HCT116 (cell line): Measurements from ENCODE around the gene ZBTB21. TPM values are rescaled to one million over a fixed set of nuclear protein-coding genes. Genes with fewer than 3 reads are reported as not detected.

ENCODE experiments used
- ATAC-seq: fragments of 200-7000 bp; cut with Tn5 transposase; 2 replicates; pipeline ENCODE4 v1.9.1; 2020; ENCODE audit warnings: mild to moderate bottlenecking, moderate library complexity
- BruUV-seq: library from RNA; stranded (reverse); fragments of 400-500 nt; replicated peaks from 2 replicates; lab custom pipeline; 2021; lab: Mats Ljungman, UMichigan
- CTCF ChIA-PET: fragments of 300-600 bp; sonication (Branson Sonifier 250); formaldehyde crosslinking; loops from one replicate; lab custom pipeline; 2021; ENCODE audit warnings: antibody characterized with exemption; lab: Charles Lee
- POLR2A ChIA-PET: fragments of 300-600, 350-600 bp; sonication (Branson Sonifier 250); formaldehyde crosslinking; loops from one replicate; lab custom pipeline; 2021; ENCODE audit warnings: antibody characterized with exemption; lab: Charles Lee
- RAD21 ChIA-PET, 2 experiments: fragments of 300-600 bp; sonication (Branson Sonifier 250); formaldehyde crosslinking; loops; one replicate each; lab custom pipeline; 2023; ENCODE audit warnings: low total read pairs in 2 of 2; ENCODE audit not compliant: uncharacterized antibody in 2 of 2, unreplicated experiment in 2 of 2, low non-redundant PET in 1 of 2; lab: Charles Lee
- DNase-seq: peaks from one replicate; pipeline ENCODE4 v3.0.0-alpha.2; 2010; ENCODE audit warnings: low read depth, low spot score
- H2AFZ ChIP-seq: fragments of 200-600 bp; shearing (Covaris generic), sonication (generic); 2 replicates; pipeline ENCODE4 v1.6.1; 2017; ENCODE audit warnings: low read depth, mixed run types, mixed read lengths, antibody characterized with exemption, low read length; ENCODE audit not compliant: poor library complexity, severe bottlenecking
- H3K27ac ChIP-seq: 2 replicates; pipeline ENCODE4 v1.5.1; 2012; ENCODE audit warnings: low read depth, low read length
- H3K27me3 ChIP-seq: fragments of 200-600 bp; sonication (generic); 2 replicates; pipeline ENCODE4 v1.6.1; 2016; ENCODE audit warnings: mixed run types, low read length, mixed read lengths; ENCODE audit not compliant: insufficient read depth
- H3K36me3 ChIP-seq, 2 experiments: fragments of 200-500 bp in 1 of 2; fragments of 200-600 bp in 1 of 2; sonication (Bioruptor generic) in 1 of 2; sonication (generic) in 1 of 2; 2 replicates each; pipeline versions ENCODE4 v1.5.1 to v1.6.1; 2014 to 2016; ENCODE audit warnings: low read length in 2 of 2, inconsistent platforms in 1 of 2, mixed read lengths in 1 of 2, mixed run types in 1 of 2; ENCODE audit not compliant: insufficient read depth in 2 of 2, control insufficient read depth in 1 of 2
- H3K4me1 ChIP-seq, 2 experiments: fragments of 200-600 bp in 1 of 2; sonication (generic) in 1 of 2; 2 replicates each; pipeline versions ENCODE4 v1.5.1 to v1.6.1; 2012 to 2017; ENCODE audit warnings: low read length in 2 of 2, inconsistent platforms in 1 of 2, mild to moderate bottlenecking in 1 of 2, mixed read lengths in 1 of 2, mixed run types in 1 of 2, moderate library complexity in 1 of 2; ENCODE audit not compliant: insufficient read depth in 2 of 2, control insufficient read depth in 1 of 2
- H3K4me2 ChIP-seq: fragments of 200-600 bp; sonication (generic); 2 replicates; pipeline ENCODE4 v1.6.1; 2017; ENCODE audit warnings: mixed run types, low read length, mixed read lengths
- H3K4me3 ChIP-seq, 2 experiments: fragments of 200-600 bp in 1 of 2; sonication (generic) in 1 of 2; replicated peaks in 1 of 2; 2 replicates each; pipeline ENCODE4 v1.5.1; 2011 to 2016; ENCODE audit warnings: low read length in 2 of 2, control low read depth in 1 of 2, low read depth in 1 of 2, mild to moderate bottlenecking in 1 of 2, mixed read lengths in 1 of 2, mixed run types in 1 of 2
- H3K79me2 ChIP-seq: fragments of 200-600 bp; sonication (generic); 2 replicates; pipeline ENCODE4 v1.6.1; 2017; ENCODE audit warnings: mild to moderate bottlenecking, mixed run types, low read length, moderate library complexity, mixed read lengths; ENCODE audit not compliant: insufficient read depth
- H3K9ac ChIP-seq: fragments of 200-600 bp; sonication (generic); 2 replicates; pipeline ENCODE4 v1.6.1; 2016; ENCODE audit warnings: low read length, mixed read lengths
- H3K9me2 ChIP-seq: fragments of 200-600 bp; sonication (generic), shearing (Covaris generic); 2 replicates; pipeline ENCODE4 v1.6.1; 2017; ENCODE audit warnings: mixed run types, mild to moderate bottlenecking, moderate library complexity; ENCODE audit not compliant: insufficient read depth
- H3K9me3 ChIP-seq, 2 experiments: fragments of 200-500 bp in 1 of 2; fragments of 200-600 bp in 1 of 2; sonication (Bioruptor generic) in 1 of 2; sonication (generic) in 1 of 2; 2 replicates each; pipeline ENCODE4 v1.6.1; 2014 to 2017; ENCODE audit warnings: low read length in 2 of 2, mixed read lengths in 2 of 2, inconsistent platforms in 1 of 2, low read depth in 1 of 2, mild to moderate bottlenecking in 1 of 2, mixed run types in 1 of 2, moderate library complexity in 1 of 2; ENCODE audit not compliant: control insufficient read depth in 1 of 2, insufficient read depth in 1 of 2
- H4K20me1 ChIP-seq: fragments of 200-600 bp; sonication (generic), shearing (Covaris generic); 2 replicates; pipeline ENCODE4 v1.6.1; 2017; ENCODE audit warnings: mixed run types, mild to moderate bottlenecking, moderate library complexity; ENCODE audit not compliant: insufficient read depth
- CBX3 ChIP-seq: IDR thresholded peaks from 2 replicates; pipeline ENCODE4 v1.6.1; 2012; ENCODE audit warnings: low read depth
- EGR1 ChIP-seq: IDR thresholded peaks from 2 replicates; pipeline ENCODE4 v1.6.1; 2012; ENCODE audit warnings: low read depth
- JUND ChIP-seq: IDR thresholded peaks from 2 replicates; pipeline ENCODE4 v1.6.1; 2012
- SP1 ChIP-seq: IDR thresholded peaks from 2 replicates; pipeline ENCODE4 v1.6.1; 2012; ENCODE audit warnings: low read depth
- SRF ChIP-seq: IDR thresholded peaks from 2 replicates; pipeline ENCODE4 v1.6.1; 2012; ENCODE audit warnings: low read depth
- ZNF274 ChIP-seq: fragments of 200-500 bp; sonication (Bioruptor generic); IDR thresholded peaks from 2 replicates; pipeline ENCODE4 v1.6.1; 2014; ENCODE audit warnings: mild to moderate bottlenecking, low read depth, low read length, inconsistent platforms
- intact Hi-C: fragments of 100-400 bp; cut with micrococcal nuclease; formaldehyde crosslinking; loops from 2 replicates; pipeline ENCODE4 v1.10.0; 2022
- total RNA-seq: library from RNA; stranded (reverse); gene quantifications from one replicate; pipeline ENCODE4 v1.2.1, GENCODE V29; 2021; ENCODE audit not compliant: unreplicated experiment
- TF ChIP-seq, protein P1 (sequence below): IDR thresholded peaks from 2 replicates; pipeline ENCODE4 v1.6.1; 2012
- TF ChIP-seq, protein P2 (sequence below): IDR thresholded peaks from 2 replicates; pipeline ENCODE4 v1.6.1; 2012; ENCODE audit warnings: low read depth

ZBTB21 gene
- total RNA-seq, 1 experiment from 2014 or later = 28.7 TPM

DNA sequence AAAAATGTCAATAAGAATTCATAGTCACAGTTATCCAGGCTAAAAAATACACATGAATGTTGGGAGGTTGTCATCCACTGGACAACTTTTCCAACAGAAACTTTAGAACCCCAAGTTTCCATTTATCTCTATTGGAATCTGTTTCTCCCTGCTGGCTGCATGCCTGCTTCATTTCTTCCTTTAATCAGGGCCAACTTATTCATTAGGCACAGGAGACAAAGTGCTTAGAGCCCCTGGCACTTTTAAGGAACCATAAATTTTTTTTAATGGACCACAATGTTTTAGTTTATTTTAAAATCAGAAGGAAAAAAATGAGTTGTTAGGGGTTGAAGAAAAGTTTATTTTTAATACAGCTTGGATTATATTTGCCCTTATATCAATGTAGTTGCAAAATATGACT, 29.6 kb downstream of the ZBTB21 start:
- ChIA-PET CTCF (no interaction called here), RAD21 (no interaction called here), POLR2A (no interaction called here)
- no peaks in the 10 kb centered on the region for H4K20me1 ChIP-seq
- intact Hi-C loops = no loop called here
- no peaks in the 10 kb centered on the region for H3K4me1 ChIP-seq
- H3K36me3 ChIP-seq = no peaks in the 10 kb centered on the region
- H2AFZ ChIP-seq = no peak overlapping the region
- no peak overlapping the region for H3K4me3 ChIP-seq
- 0 out of 4 replicates have a peak, but pooled peaks cover 0 to 10% of the 10 kb centered on the region in 2 experiments for H3K9me3 ChIP-seq
- ATAC-seq (no peak), DNase-seq (no peak)
- H3K9ac ChIP-seq = no peak overlapping the region
- H3K27me3 ChIP-seq = no peaks in the 10 kb centered on the region
- H3K79me2 ChIP-seq = no peaks in the 10 kb centered on the region
- TF ChIP-seq SP1 (no peak), JUND (no peak), CBX3 (no peak), SRF (no peak), EGR1 (no peak), ZNF274 (no peak)
- TF ChIP-seq, protein P1, sequence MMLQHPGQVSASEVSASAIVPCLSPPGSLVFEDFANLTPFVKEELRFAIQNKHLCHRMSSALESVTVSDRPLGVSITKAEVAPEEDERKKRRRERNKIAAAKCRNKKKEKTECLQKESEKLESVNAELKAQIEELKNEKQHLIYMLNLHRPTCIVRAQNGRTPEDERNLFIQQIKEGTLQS = no peak
- TF ChIP-seq, protein P2, sequence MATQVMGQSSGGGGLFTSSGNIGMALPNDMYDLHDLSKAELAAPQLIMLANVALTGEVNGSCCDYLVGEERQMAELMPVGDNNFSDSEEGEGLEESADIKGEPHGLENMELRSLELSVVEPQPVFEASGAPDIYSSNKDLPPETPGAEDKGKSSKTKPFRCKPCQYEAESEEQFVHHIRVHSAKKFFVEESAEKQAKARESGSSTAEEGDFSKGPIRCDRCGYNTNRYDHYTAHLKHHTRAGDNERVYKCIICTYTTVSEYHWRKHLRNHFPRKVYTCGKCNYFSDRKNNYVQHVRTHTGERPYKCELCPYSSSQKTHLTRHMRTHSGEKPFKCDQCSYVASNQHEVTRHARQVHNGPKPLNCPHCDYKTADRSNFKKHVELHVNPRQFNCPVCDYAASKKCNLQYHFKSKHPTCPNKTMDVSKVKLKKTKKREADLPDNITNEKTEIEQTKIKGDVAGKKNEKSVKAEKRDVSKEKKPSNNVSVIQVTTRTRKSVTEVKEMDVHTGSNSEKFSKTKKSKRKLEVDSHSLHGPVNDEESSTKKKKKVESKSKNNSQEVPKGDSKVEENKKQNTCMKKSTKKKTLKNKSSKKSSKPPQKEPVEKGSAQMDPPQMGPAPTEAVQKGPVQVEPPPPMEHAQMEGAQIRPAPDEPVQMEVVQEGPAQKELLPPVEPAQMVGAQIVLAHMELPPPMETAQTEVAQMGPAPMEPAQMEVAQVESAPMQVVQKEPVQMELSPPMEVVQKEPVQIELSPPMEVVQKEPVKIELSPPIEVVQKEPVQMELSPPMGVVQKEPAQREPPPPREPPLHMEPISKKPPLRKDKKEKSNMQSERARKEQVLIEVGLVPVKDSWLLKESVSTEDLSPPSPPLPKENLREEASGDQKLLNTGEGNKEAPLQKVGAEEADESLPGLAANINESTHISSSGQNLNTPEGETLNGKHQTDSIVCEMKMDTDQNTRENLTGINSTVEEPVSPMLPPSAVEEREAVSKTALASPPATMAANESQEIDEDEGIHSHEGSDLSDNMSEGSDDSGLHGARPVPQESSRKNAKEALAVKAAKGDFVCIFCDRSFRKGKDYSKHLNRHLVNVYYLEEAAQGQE = no peak
- no peak overlapping the region for H3K27ac ChIP-seq
- no TSS peak for BruUV-seq
- H3K9me2 ChIP-seq = no peaks in the 10 kb centered on the region
- H3K4me2 ChIP-seq = no peak overlapping the region
